Fibroblast of peridontal ligament (primary cell): ENCODE results near the gene RETREG3.
A peak's percentile ranks its signal among the peaks of the same experiment; 100 is the strongest.
"Not testable (repeated sequence)": the region's sequence is repeated elsewhere in the genome, so short reads cannot be mapped to it uniquely, and the experiment has no call there.

Experiments used
- DNase-seq: peaks from one replicate; pipeline ENCODE4 v3.0.0-alpha.2; 2010; ENCODE audit errors: extremely low read depth

Gene RETREG3

GRCh38 chr17:42613699-42614295 is 4.6 kb upstream of the RETREG3 start:
- DNase-seq = no peak

DNA sequence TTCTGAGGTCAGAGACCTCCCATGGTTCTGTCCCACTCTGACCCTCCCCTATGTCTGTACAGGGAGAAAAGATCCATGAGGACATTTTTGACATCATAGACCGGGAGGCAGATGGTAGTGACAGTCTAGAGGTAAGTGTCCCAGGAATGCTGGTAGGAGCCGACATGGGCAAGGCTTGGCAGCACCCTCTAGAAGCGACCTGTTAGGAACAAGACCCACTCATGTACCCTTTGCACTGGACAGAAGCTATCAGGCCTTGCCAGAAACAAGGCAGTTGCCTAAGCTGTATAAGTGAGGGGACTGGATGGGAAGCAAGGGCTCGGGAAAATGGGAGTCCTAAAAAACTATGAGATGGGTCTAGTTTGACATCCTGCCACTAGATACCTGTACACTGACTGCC is 2.8 kb upstream of the RETREG3 start:
- no peak for DNase-seq

- DNase-seq = not testable (repeated sequence)
Observed at GRCh38 chr17:42609814-42610801, 934 bp upstream of the RETREG3 start.

DNA sequence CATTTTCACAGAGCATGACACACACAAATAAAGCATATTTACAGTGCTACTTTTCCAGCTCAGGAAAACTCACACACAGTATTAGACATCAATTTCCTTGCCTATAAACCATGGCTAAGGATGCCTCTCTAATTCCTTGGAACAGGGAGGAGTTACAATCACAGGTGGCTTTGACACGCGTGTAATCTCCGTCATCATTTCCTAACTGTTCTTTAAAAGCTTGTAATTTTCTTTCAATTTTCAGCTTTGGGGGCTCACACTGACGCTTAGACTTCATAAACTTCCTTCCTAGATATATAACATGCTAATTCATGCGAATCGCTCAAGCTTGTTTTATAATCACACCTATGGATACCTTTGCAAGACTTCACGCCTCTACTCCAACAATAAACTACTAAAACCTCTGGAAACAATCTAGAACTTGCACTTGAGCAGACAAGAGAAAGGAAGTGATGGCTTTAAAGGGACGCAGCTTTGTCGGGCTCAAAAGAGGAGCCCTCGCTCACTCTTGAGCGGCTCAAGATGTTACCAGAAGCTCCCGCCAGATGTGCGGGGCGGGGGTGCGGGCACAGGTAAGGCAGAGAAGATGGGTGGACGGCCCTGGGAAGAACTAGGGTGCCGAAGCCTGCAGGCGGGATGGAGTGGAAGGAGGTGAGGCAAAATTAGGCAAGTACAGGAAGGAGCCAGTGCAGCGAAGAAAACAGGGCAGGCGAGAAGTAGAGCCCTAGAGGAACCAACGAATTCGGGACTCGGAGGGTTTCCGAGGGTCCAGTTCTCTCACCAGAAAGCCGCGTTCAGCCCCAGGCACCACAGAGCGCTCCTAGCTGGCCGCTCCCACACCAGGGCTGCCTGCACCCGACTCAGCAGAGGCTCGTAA is 631 bp downstream of the RETREG3 start:
- no peak for DNase-seq

DNA sequence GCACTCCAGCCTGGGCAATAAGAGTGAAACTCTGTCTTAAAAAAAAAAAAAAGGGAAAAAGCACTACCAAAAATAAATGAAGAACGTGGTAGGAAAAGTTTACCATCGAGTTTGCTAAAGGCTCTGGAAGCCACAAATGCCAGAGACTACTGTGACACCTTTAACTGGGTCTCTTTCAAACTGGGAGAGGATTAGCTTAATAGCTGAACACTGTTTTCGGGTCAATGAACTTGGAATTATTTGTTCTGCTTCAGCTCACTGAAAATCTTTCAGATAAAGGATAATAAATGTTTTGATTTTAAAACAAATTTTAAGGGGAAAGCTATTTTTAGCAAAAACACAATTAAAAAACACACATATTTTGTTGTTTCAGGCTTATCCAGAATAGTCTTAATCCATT is 1.4 kb downstream of the RETREG3 start:
- no peak for DNase-seq

DNA sequence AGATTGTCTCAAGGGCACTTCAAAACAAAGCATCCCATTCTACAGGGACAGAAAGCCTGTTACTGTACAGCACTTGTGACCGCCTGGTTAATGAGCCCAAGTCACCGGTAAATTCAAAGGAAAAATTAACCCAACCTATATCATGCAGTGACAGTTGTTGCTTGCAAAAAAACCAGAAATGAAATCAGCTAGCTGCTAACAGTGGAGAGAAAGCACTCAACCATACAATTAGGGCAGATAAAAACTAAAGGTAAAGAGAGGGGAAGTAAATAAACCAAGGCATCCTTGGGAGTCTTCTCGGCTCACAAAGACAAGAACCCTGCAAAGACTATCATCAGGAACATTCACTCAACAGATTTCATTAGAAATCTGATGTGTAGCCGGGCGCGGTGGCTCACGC is 5.9 kb downstream of the RETREG3 start:
- DNase-seq = no peak

DNA sequence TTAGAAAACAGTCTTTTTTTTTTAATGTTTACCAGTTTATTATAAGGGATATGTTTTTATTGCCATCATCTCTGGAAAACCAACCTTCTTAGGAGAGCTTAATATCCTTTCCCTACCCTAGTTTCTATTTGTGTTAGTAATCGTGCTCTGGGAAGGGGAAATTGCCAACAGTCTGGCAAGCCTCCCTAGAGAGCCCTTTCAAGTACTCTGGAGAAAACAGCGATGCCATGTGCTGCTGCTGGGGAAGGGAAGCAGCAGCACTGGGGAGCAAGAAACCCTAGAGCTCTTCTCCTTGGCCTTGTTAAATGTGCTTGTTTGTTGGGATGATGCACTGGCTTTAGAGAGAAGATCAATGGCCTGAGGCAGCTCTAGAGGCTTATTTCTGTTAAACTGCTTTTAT is 10.3 kb downstream of the RETREG3 start:
- peak; percentile 47 for DNase-seq

DNA sequence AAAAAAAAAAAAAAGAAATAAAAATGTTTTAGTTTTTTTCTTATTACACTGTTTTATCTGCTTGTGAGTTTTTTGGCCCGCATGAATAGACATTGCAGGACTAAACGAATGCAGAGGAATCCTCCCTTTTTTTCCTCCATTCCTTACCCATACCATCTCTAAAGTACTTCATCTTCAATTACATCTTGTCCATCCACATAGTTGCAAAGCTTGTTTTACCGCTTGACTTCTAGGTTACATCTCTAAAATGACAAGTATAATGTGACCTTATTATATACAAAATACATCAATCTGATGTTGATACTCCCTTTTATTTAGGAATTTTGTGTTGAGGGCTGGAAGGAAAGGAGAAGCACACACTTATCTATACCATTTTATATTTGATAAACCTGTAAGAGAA is 12.8 kb downstream of the RETREG3 start:
- DNase-seq = no peak

GRCh38 chr17:42591411-42591810 is 17.8 kb downstream of the RETREG3 start:
- DNase-seq = no peak

DNA sequence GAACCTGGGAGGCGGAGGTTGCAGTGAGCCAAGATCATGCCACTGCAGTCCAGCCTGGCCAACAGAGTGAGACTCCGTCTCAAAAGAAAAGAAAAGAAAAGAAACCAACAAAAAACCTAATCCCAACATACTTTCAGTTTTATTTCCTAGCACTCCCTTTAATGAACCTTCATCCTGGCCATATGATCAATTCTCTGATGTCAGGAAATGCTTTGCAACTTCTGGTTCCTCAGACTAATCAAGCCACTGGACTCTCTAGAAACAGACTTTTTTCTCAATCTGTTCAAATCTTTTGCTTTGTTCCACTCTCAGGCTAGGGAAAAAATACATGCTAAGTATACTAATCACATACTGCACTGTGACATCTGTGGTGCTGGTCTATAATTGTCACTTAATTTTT is 18.3 kb downstream of the RETREG3 start:
- no peak for DNase-seq

GRCh38 chr17:42586514-42587230 is 22.5 kb downstream of the RETREG3 start:
- no peak for DNase-seq

GRCh38 chr17:42585353-42585752 is 23.8 kb downstream of the RETREG3 start:
- DNase-seq = no peak

GRCh38 chr17:42584880-42585279 is 24.3 kb downstream of the RETREG3 start:
- no peak for DNase-seq

- DNase-seq = no peak
Observed at GRCh38 chr17:42581744-42582270, 27.4 kb downstream of the RETREG3 start.

- DNase-seq = no peak
Observed at GRCh38 chr17:42579794-42580551, 29.2 kb downstream of the RETREG3 start.

- DNase-seq = peak; percentile 74
Observed at GRCh38 chr17:42578282-42578869, 30.8 kb downstream of the RETREG3 start.

GRCh38 chr17:42577532-42578281 is 31.5 kb downstream of the RETREG3 start, which contains the start of gene PSMC3IP:
TSS of gene PSMC3IP (minus strand) at chr17:42577729. CDS start at chr17:42577686, 43 bp downstream.
- DNase-seq = peak; percentile 91

DNA sequence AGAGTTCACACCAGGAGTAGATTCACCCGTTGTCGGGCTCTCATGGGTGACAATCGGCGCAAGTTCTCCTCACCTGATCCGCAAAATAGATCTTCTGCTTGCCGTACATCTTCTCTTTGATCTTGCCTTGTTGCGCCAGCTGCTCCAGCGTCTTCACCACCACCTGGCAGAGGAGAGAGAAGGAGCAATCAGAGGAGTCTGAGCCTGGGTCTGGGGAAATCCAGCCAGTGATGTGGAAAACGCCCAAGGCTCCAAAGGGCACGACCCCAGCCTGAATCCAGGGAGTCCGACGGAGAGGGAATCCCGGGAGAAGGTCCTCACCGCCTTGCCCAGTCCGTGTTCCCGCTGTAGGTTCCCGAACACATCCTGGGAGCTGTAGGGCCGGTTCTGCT is 32.0 kb downstream of the RETREG3 start:
- no peak for DNase-seq

- DNase-seq = no peak
Observed at GRCh38 chr17:42574463-42574862, 34.7 kb downstream of the RETREG3 start.
